Retinal pigment epithelial cell (primary cell): ENCODE data around the gene HSPA5.
"Not testable (repeated sequence)": the region's sequence is repeated elsewhere in the genome, so short reads cannot be mapped to it uniquely, and the experiment has no call there.

ENCODE experiments used
- DNase-seq: peaks from one replicate; pipeline ENCODE4 v3.0.0-alpha.2; 2010; ENCODE audit warnings: low read depth
- H3K4me3 ChIP-seq: 2 replicates; pipeline ENCODE4 v1.5.1; 2011; ENCODE audit warnings: mild to moderate bottlenecking, low read length, control low read depth, moderate library complexity
- CTCF ChIP-seq: conservative IDR thresholded peaks from 2 replicates; pipeline ENCODE4 v1.5.1; 2011; ENCODE audit warnings: low read depth, low read length, control low read depth, inconsistent platforms

The HSPA5 gene

DNA sequence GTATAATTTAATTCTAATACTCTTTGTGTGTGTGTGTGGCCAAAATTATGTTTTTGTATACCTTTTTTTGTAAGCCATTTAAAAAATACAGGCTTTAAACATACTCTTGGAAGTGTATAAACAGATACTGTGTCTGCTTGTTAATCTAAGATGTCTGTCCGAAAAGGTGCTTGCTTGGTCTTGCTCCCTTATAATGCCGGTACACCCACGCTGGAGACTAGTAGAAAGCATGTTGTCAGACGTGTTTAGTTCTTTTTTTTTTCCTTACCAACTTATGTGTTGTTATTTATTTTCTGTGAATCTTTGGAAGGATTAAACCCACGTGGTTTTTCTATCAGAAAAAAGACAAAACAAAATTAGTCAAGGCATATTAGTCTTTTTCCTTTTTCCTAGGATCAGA, 29.9 kb upstream of the HSPA5 start:
- H3K4me3 ChIP-seq = no peak overlapping the region
- TF ChIP-seq CTCF = no peak
- no peak for DNase-seq

DNA sequence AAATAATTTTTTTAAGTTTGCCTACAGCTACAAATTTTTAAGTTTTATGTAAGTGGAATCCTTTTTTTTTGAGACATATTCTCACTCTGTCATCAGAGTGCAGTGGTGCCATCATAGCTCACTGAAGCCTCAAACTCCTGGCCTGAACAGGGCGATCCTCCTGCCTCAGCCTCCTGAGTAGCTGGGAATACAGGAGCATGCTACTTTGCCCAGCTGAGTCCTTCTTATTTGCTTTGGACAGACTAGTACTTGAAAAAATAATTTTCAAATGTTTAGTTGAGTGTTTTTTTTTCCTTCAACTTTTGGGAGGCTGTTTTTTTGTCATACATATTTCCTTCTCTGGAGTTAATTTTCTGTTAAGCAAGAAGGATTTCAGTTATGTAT, 27.9 kb upstream of the HSPA5 start:
- H3K4me3 ChIP-seq = no peak overlapping the region
- TF ChIP-seq CTCF = no peak
- DNase-seq = no peak

DNA sequence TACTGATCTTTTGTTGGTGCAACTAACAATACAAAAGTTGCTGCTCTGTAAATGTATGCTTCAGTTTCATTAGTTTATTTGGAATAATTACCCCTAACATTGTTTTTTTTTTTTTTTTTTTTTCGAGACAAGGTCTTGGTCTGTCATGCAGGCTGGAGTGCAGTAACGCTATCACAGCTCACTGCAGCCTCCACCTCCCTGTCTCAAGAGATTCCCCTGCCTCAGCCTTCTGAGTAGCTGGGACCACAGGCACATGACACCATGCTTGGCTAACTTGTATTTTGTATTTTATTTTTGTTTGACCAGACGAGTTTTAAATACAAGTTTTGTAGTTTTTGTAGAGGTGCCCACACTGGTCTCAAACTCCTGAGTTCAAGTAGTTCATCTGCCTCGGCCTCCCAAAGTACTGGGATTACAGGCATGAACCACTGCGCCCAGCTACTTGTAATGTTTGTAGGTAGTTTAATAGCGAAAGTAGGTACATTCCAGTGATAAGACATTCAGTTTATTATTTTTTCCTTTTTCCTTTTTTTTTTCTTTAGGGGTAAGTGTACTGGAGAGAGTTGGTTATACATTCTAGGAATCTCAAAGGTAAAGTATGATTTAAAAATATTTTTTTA, 27.4 kb upstream of the HSPA5 start:
- H3K4me3 ChIP-seq = no peak overlapping the region
- DNase-seq = no peak
- no peak for TF ChIP-seq CTCF

- not testable (repeated sequence) for DNase-seq
Measured at GRCh38 chr9:125264068-125264467, 22.9 kb upstream of the HSPA5 start.

DNA sequence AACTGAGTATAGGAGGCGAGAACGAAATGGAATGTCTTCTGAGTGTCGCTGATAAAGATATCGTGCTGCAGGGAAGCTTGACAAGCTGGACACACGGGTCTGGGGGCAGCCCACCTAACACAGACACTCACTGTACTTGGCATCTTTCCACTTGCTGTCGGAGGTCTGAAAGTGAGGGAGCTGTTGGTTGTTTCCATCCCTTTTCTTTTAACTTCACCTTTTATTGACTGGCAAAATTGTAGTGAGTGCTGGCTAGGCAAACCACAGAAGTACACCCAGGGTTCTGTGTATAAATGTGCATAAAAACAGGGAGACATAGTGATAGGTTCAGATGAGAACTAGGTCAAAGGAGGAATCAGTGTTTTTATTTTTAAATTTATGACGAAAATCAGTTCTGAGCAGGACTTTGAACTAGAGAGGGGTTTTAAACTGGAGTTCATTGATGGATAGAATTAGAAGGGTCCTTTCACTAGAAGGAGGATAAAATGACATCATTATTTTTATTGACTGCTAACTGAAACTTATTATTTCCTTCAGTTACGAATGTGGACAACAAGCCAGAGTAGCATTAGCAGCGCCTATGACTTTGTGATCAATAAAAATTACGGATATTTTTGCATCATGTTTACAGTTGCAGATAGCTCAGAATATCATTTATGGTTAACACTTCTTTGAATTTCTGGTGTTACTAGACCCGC, 21.3 kb upstream of the HSPA5 start:
- peak overlapping the region; percentile 94 for H3K4me3 ChIP-seq
- no peak for TF ChIP-seq CTCF
- no peak for DNase-seq

More at GRCh38 chr9:125264068-125264467, 22.9 kb upstream of the HSPA5 start:
- not testable (repeated sequence) for H3K4me3 ChIP-seq

GRCh38 chr9:125261501-125262293, 20.6 kb upstream of the HSPA5 start, which contains the start of gene GAPVD1:
GAPVD1 (plus strand) TSS chr9:125261826; CDS start chr9:125298922, 37,096 bp downstream.
- DNase-seq = no peak
- TF ChIP-seq CTCF = peak; percentile 29
- H3K4me3 ChIP-seq = peak within 1 kb of the TSS; percentile 94

- no peak for DNase-seq
Measured at GRCh38 chr9:125260561-125260960, 19.4 kb upstream of the HSPA5 start.

More at GRCh38 chr9:125260561-125260960, 19.4 kb upstream of the HSPA5 start:
- no peak for TF ChIP-seq CTCF
- no peak overlapping the region for H3K4me3 ChIP-seq
